B cell (primary cell): ENCODE measurements around the gene NELFA. TPM values are rescaled to one million over a fixed set of nuclear protein-coding genes. Genes with fewer than 3 reads are reported as not detected.

Source experiments
- ATAC-seq: fragments of 200-7000 bp; cut with Tn5 transposase; one replicate; pipeline ENCODE4 v1.10.0; 2021; ENCODE audit warnings: low read depth, mild to moderate bottlenecking, moderate number of reproducible peaks, moderate library complexity
- CTCF ChIA-PET: fragments of 350-600 bp; sonication (Branson Sonifier 250); formaldehyde crosslinking; loops from one replicate; lab custom pipeline; 2021; ENCODE audit warnings: antibody characterized with exemption, inconsistent platforms; lab: Charles Lee
- POLR2A ChIA-PET: fragments of 350-600 bp; sonication (Branson Sonifier 250); formaldehyde crosslinking; loops from one replicate; lab custom pipeline; 2021; ENCODE audit warnings: antibody characterized with exemption; lab: Charles Lee
- DNase-seq: peaks from one replicate; pipeline ENCODE4 v3.0.0; 2013
- H2AFZ ChIP-seq: 2 replicates; pipeline ENCODE4 v1.6.1; 2012; ENCODE audit warnings: mild to moderate bottlenecking, low read depth, low read length; ENCODE audit not compliant: insufficient read depth, poor library complexity, severe bottlenecking
- H3K27ac ChIP-seq, 2 donors: 1 replicate in 1 of 2; 2 replicates in 1 of 2; pipeline ENCODE4 v1.5.1; 2012 to 2013; ENCODE audit warnings: low read length in 2 of 2, mild to moderate bottlenecking in 2 of 2, moderate library complexity in 1 of 2
- H3K27me3 ChIP-seq, 4 experiments: fragments of 200-600 bp in 1 of 4; sonication (generic) in 1 of 4; replicated peaks in 1 of 4; 1 replicate in 2 of 4; 2 replicates in 2 of 4; pipeline versions ENCODE4 v1.6.1 to v1.7.0; 2013 to 2016; ENCODE audit warnings: low read length in 3 of 4, mild to moderate bottlenecking in 2 of 4, mixed read lengths in 1 of 4, moderate library complexity in 1 of 4; ENCODE audit not compliant: insufficient read depth in 4 of 4, control insufficient read depth in 3 of 4; ENCODE audit errors: control extremely low read depth in 1 of 4
- H3K36me3 ChIP-seq, 2 experiments: replicated peaks in 1 of 2; 1 replicate in 1 of 2; 2 replicates in 1 of 2; pipeline versions ENCODE4 v1.6.1 to v1.7.1; 2013; ENCODE audit warnings: low read length in 1 of 2; ENCODE audit not compliant: insufficient read depth in 2 of 2, control insufficient read depth in 1 of 2; ENCODE audit errors: control extremely low read depth in 1 of 2, extremely low read depth in 1 of 2
- H3K4me1 ChIP-seq, 2 donors: fragments of 200-600 bp in 1 of 2; sonication (generic) in 1 of 2; 1 replicate in 1 of 2; 2 replicates in 1 of 2; pipeline versions ENCODE4 v1.5.1 to v1.6.1; 2013 to 2017; ENCODE audit warnings: low read length in 2 of 2; ENCODE audit not compliant: control insufficient read depth in 2 of 2, insufficient read depth in 2 of 2
- H3K4me2 ChIP-seq: replicated peaks from 2 replicates; pipeline ENCODE3; 2012; ENCODE audit warnings: mild to moderate bottlenecking, low read depth, low read length; ENCODE audit not compliant: poor library complexity, severe bottlenecking
- H3K4me3 ChIP-seq, 5 experiments: fragments of 200-600 bp in 1 of 5; sonication (generic) in 1 of 5; 1 replicate in 3 of 5; 2 replicates in 2 of 5; pipeline versions ENCODE4 v1.5.1 to v1.7.0; 2011 to 2016; ENCODE audit warnings: low read length in 4 of 5, mild to moderate bottlenecking in 4 of 5, low read depth in 2 of 5, control low read depth in 1 of 5, moderate library complexity in 1 of 5; ENCODE audit not compliant: insufficient read depth in 1 of 5; ENCODE audit errors: control extremely low read depth in 1 of 5, extremely low read depth in 1 of 5
- H3K79me2 ChIP-seq: fragments of 200-600 bp; sonication (generic); one replicate; pipeline ENCODE4 v1.6.0; 2016; ENCODE audit warnings: low read length; ENCODE audit not compliant: control insufficient read depth, insufficient read depth
- H3K9ac ChIP-seq: fragments of 200-600 bp; sonication (generic); 2 replicates; pipeline ENCODE4 v1.6.1; 2017; ENCODE audit warnings: mild to moderate bottlenecking, low read length, moderate library complexity
- H3K9me3 ChIP-seq, 3 donors: one replicate each; pipeline versions ENCODE4 v1.6.1 to v1.7.1; 2013; ENCODE audit warnings: low read length in 2 of 3; ENCODE audit not compliant: control insufficient read depth in 2 of 3, insufficient read depth in 1 of 3; ENCODE audit errors: control extremely low read depth in 1 of 3
- H4K20me1 ChIP-seq: 2 replicates; pipeline ENCODE4 v1.6.0; 2012; ENCODE audit warnings: mild to moderate bottlenecking, low read length; ENCODE audit not compliant: insufficient read depth, control insufficient read depth, poor library complexity, severe bottlenecking
- H3K27ac Mint-ChIP-seq: one replicate; pipeline ENCODE4 v1.8.0; 2021; ENCODE audit warnings: mixed read lengths
- H3K27me3 Mint-ChIP-seq: one replicate; pipeline ENCODE4 v1.8.0; 2021; ENCODE audit warnings: mixed read lengths
- H3K4me1 Mint-ChIP-seq: one replicate; pipeline ENCODE4 v1.8.0; 2021; ENCODE audit warnings: mixed read lengths
- H3K4me3 Mint-ChIP-seq: one replicate; pipeline ENCODE4 v1.8.0; 2021; ENCODE audit warnings: mixed read lengths
- H3K9me3 Mint-ChIP-seq: one replicate; pipeline ENCODE4 v1.8.0; 2022; ENCODE audit warnings: mixed read lengths; ENCODE audit not compliant: insufficient read depth
- EZH2 ChIP-seq: IDR thresholded peaks from 2 replicates; pipeline ENCODE4 v1.6.1; 2012; ENCODE audit warnings: borderline replicate concordance, low read depth, mild to moderate bottlenecking, moderate library complexity, low read length; ENCODE audit not compliant: insufficient read depth, poor library complexity, severe bottlenecking
- WGBS: methylation state at CpG from one replicate; pipeline ENCODE4 v1.1.5; 2013; ENCODE audit warnings: missing lambda C conversion rate; ENCODE audit not compliant: insufficient coverage; 5-methylcytosine and 5-hydroxymethylcytosine counted together
- intact Hi-C: fragments of 100-400 bp; cut with micrococcal nuclease; formaldehyde crosslinking; loops from one replicate; pipeline ENCODE4 v1.10.0; 2022
- polyA plus RNA-seq: library from polyadenylated mRNA; depleted of rRNA; stranded (reverse); fragments of >200 nt; gene quantifications from 2 replicates; pipeline ENCODE4 v1.2.3, GENCODE V29; 2012
- total RNA-seq, 2 donors: library from RNA; stranded (reverse); fragments of 120-200 nt in 1 of 2; gene quantifications; 1 replicate in 1 of 2; 2 replicates in 1 of 2; pipeline versions ENCODE4 v1.2.3 to v1.2.4, GENCODE V29; 2013 to 2022
- TF ChIP-seq, protein P1 (sequence below): fragments of 200-600 bp; IDR thresholded peaks from one replicate; pipeline ENCODE4 v1.8.0; 2022; ENCODE audit warnings: antibody characterized with exemption, mild to moderate bottlenecking

NELFA gene
- total and polyA plus RNA-seq, 2 donors (not counting 1 experiment from before 2014, with no cell fraction given): 42.8 to 60.7 TPM

DNA sequence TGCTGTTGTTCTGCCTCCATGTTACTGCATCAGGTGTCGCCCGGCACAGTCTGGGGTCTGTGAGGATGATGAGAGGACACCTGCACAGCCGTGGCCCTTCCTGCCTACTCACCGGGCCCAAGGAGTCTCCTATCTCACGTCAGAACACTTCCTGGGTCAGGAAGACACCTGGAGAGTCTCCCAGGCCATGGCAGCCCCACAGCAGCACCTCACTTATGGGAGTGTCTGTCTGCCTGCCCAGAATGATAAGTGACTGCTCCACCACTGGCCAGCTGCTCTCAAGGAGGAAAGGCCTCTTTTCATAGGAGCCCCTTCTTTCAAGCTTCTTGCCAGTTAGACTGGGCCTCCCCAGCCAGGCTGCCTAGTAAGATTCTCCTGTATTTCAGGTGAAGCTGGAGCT, 56.1 kb downstream of the NELFA start:
- CTCF ChIA-PET: no interaction called here
- peaks cover 0 to 11% of the 10 kb centered on the region in 2 experiments for H3K36me3 ChIP-seq
- no peaks in the 10 kb centered on the region for H3K4me1 ChIP-seq

DNA sequence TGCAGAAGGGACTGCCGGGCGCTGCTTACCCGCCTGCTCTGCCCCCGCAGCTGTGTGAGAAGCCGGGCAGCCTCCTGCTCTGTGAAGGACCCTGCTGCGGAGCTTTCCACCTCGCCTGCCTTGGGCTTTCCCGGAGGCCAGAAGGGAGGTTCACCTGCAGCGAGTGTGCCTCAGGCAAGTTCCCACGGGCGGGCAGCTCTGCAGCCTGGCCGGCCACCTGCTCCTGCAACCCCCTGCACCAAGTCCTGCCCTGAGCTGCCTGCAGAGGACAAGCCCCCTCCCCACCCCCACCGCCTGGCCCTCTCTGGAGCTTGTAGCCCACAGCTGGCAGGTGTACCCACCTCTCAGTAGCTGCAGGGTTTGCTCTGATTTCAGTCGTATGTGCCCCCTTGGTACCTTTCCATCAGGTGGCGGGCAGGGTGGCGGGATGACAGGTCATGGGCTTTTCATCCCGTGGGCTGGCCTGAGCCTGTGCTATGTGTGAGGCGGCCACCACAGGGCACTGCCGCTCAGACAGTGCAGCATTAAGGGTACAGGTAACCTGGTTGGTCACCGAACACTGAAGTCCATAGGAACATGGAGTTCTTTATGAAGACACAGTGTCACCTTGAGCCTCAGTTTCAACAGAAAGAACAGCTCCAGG, 56.6 kb downstream of the NELFA start:
- WGBS: 96% methylated on average over 18 of the region's 20 CpGs
- no peak overlapping the region for H3K4me3 ChIP-seq
- DNase-seq: no peak
- intact Hi-C loops: no loop called here
- CTCF ChIA-PET: no interaction called here
- H3K4me1 Mint-ChIP-seq: no peaks in the 10 kb centered on the region
- no peaks in the 10 kb centered on the region for H3K27me3 Mint-ChIP-seq
- no peak overlapping the region for H3K4me2 ChIP-seq
- no peak for TF ChIP-seq EZH2
- TF ChIP-seq, protein P1, sequence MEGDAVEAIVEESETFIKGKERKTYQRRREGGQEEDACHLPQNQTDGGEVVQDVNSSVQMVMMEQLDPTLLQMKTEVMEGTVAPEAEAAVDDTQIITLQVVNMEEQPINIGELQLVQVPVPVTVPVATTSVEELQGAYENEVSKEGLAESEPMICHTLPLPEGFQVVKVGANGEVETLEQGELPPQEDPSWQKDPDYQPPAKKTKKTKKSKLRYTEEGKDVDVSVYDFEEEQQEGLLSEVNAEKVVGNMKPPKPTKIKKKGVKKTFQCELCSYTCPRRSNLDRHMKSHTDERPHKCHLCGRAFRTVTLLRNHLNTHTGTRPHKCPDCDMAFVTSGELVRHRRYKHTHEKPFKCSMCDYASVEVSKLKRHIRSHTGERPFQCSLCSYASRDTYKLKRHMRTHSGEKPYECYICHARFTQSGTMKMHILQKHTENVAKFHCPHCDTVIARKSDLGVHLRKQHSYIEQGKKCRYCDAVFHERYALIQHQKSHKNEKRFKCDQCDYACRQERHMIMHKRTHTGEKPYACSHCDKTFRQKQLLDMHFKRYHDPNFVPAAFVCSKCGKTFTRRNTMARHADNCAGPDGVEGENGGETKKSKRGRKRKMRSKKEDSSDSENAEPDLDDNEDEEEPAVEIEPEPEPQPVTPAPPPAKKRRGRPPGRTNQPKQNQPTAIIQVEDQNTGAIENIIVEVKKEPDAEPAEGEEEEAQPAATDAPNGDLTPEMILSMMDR: no peak
- H3K27ac ChIP-seq: no peak overlapping the region
- no peak overlapping the region for H3K4me3 Mint-ChIP-seq
- no peaks in the 10 kb centered on the region for H3K27me3 ChIP-seq
- POLR2A ChIA-PET: no interaction called here
- no peak for ATAC-seq
- no peaks in the 10 kb centered on the region for H3K4me1 ChIP-seq
- no peak overlapping the region for H3K9ac ChIP-seq
- no peak overlapping the region for H2AFZ ChIP-seq
- H3K27ac Mint-ChIP-seq: no peak overlapping the region
- H3K9me3 Mint-ChIP-seq: no peaks in the 10 kb centered on the region
- no peaks in the 10 kb centered on the region for H3K9me3 ChIP-seq
- H3K79me2 ChIP-seq: no peaks in the 10 kb centered on the region
- H3K36me3 ChIP-seq: peaks cover 0 to 10% of the 10 kb centered on the region in 2 experiments
- no peaks in the 10 kb centered on the region for H4K20me1 ChIP-seq

More for the DNA sequence above, 56.1 kb downstream of the NELFA start:
- H3K27me3 ChIP-seq: no peaks in the 10 kb centered on the region
- no peak overlapping the region for H3K9ac ChIP-seq
- POLR2A ChIA-PET: no interaction called here
- ATAC-seq (no peak), DNase-seq (no peak)
- Mint-ChIP-seq H3K9me3 (no peaks in the 10 kb centered on the region), H3K4me1 (no peaks in the 10 kb centered on the region), H3K4me3 (no peak overlapping the region), H3K27me3 (no peaks in the 10 kb centered on the region), H3K27ac (no peak overlapping the region)
- no peak overlapping the region for H2AFZ ChIP-seq
- no peak overlapping the region for H3K4me3 ChIP-seq
- no peaks in the 10 kb centered on the region for H3K79me2 ChIP-seq
- TF ChIP-seq, protein P1: no peak
- TF ChIP-seq EZH2: no peak
- 95% methylated on average over 4 of the region's 5 CpGs for WGBS
- intact Hi-C loops: no loop called here
- no peak overlapping the region for H3K4me2 ChIP-seq
- no peaks in the 10 kb centered on the region for H3K9me3 ChIP-seq
- no peak overlapping the region for H3K27ac ChIP-seq
- no peaks in the 10 kb centered on the region for H4K20me1 ChIP-seq
